Epithelial cell of prostate (primary cell): ENCODE data around the gene DLG2.
"Not testable (repeated sequence)": the region's sequence is repeated elsewhere in the genome, so short reads cannot be mapped to it uniquely, and the experiment has no call there.

Source experiments
- DNase-seq: peaks from one replicate; pipeline ENCODE4 v3.0.0-alpha.2; 2011; ENCODE audit warnings: low read depth, low spot score
- H3K27ac ChIP-seq: fragments of 450-650 bp; 2 replicates; pipeline ENCODE4 v1.5.1; 2017; ENCODE audit warnings: mild to moderate bottlenecking

The DLG2 gene

GRCh38 chr11:85164743-85165142 lies 462.4 kb downstream of the DLG2 start:
- H3K27ac ChIP-seq, result no peak overlapping the region
- no peak for DNase-seq

- no peak for DNase-seq
- H3K27ac ChIP-seq, result no peak overlapping the region
These were observed 472.9 kb downstream of the DLG2 start for GRCh38 chr11:85154294-85154693.

- H3K27ac ChIP-seq, result no peak overlapping the region
- no peak for DNase-seq
These were observed 489.5 kb downstream of the DLG2 start for GRCh38 chr11:85137597-85137996.

- H3K27ac ChIP-seq, result no peak overlapping the region
These were observed 493.5 kb downstream of the DLG2 start for GRCh38 chr11:85133636-85134035.

GRCh38 chr11:85132851-85133585 lies 494.1 kb downstream of the DLG2 start:
- no peak for DNase-seq
- H3K27ac ChIP-seq, result no peak overlapping the region

More at GRCh38 chr11:85133636-85134035, 493.5 kb downstream of the DLG2 start:
- no peak for DNase-seq

- no peak for DNase-seq
- H3K27ac ChIP-seq, result no peak overlapping the region
These were observed 499.8 kb downstream of the DLG2 start for GRCh38 chr11:85127349-85127748.

DNA sequence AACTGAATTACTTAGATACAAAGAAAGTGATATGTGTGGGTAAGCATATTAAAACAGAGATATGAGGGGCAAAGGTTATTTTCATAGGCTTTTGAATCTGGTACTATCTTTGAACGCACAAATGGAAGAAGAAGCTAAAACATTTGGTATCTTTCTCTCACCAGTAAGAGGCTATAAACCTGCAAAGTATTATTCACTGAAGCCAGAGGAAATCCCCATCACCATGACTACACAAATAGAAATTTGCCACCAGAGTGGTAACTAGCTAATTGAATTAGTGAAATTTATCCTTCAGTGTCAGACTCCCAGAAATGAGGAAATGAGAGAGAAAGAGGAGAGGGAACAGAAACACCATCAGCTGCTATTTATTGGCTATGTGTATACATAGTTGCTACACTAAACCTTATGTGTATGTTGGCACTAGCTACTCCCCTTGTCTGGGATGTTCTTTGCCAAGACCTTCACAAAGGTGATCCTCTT lies 503.4 kb downstream of the DLG2 start:
- H3K27ac ChIP-seq, result no peak overlapping the region
- no peak for DNase-seq

DNA sequence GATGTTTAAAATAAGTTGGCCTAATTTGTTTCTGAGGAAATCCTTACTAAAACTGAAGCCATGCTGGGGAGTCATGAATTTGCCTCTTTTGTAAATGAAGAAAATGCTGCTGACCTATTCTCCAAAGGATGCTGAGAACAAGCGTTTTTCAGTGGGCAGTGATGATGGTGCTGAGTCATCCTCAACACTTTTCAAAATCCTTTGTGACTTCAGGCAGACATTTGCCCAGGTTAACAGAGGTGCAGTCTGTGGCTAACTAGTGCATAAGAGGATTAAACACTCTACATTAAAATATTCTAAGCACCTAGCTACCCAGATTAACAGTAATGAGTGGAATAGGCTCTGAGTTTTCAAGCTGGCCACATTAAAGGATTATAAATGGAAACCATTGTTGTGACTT lies 509.0 kb downstream of the DLG2 start:
- H3K27ac ChIP-seq, result no peak overlapping the region
- DNase-seq, result no peak

DNA sequence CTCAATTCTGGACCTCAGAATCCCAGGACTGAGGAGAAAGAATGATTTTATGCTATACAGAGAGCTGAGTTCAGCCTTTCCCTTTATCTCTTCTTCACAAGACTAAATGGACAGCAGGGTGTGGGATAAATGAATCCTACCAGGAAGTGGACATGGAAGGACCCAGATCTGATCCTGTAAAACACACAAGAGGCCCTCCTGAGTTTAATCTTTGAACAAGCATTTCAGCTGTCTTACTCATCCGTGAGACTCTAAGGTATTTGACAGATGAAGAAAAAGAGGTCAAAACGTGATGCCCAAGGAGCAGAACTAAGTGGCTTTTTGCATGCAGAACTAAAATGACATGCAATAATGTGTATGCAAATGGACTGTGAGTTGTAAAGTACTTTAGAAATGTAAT lies 511.3 kb downstream of the DLG2 start:
- no peak for DNase-seq
- H3K27ac ChIP-seq, result no peak overlapping the region

DNA sequence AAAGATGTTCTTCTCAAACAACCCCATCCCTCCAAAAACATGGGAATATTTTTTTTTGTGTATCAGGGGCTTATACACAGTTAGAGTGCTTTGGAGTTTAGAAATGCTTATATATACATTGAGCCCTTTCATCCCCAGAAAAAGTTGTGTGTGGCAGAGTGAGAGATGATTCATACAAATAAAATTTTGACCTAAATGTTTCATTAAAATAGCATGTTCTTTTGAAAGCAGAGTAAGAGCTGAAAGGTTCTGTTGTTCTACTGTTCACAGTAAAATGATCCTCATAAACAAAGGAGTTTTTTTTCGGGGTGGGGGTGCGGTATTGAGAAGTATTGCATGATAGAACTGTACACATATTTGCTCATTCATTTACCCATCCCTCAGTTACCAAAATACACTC lies 512.4 kb downstream of the DLG2 start:
- DNase-seq, result no peak
- H3K27ac ChIP-seq, result no peak overlapping the region

DNA sequence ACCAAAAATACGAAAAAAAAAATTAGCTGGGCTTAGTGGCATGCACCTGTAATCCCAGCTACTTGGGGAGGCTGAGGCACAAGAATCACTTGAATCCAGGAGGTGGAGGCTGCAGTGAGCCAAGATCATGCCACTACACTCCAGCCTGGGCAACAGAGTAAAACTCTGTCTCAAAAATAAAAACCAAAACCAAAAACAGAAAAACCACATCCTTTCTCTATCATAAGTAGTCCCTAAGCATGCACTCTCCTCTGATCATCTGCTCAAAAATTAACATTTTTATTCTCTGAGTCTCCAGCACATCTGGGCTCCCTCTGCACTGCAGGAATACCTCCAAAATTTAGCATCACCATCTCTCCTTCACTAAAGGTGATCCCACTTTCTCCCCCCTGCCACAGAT lies 516.9 kb downstream of the DLG2 start:
- H3K27ac ChIP-seq, DNase-seq: not testable (repeated sequence)

- DNase-seq, result no peak
These were observed 518.0 kb downstream of the DLG2 start for GRCh38 chr11:85109141-85109540.

GRCh38 chr11:85105868-85106267 lies 521.3 kb downstream of the DLG2 start:
- no peak overlapping the region for H3K27ac ChIP-seq
- DNase-seq, result no peak

More at GRCh38 chr11:85109141-85109540, 518.0 kb downstream of the DLG2 start:
- no peak overlapping the region for H3K27ac ChIP-seq

GRCh38 chr11:85099522-85099921 lies 527.6 kb downstream of the DLG2 start:
- H3K27ac ChIP-seq, result no peak overlapping the region
- no peak for DNase-seq

GRCh38 chr11:85098996-85099395 lies 528.1 kb downstream of the DLG2 start:
- DNase-seq, result no peak

GRCh38 chr11:85096939-85097338 lies 530.2 kb downstream of the DLG2 start:
- DNase-seq, result no peak
- H3K27ac ChIP-seq, result no peak overlapping the region

More at GRCh38 chr11:85098996-85099395, 528.1 kb downstream of the DLG2 start:
- no peak overlapping the region for H3K27ac ChIP-seq

GRCh38 chr11:85095239-85095638 lies 531.9 kb downstream of the DLG2 start:
- H3K27ac ChIP-seq, result no peak overlapping the region
- no peak for DNase-seq

DNA sequence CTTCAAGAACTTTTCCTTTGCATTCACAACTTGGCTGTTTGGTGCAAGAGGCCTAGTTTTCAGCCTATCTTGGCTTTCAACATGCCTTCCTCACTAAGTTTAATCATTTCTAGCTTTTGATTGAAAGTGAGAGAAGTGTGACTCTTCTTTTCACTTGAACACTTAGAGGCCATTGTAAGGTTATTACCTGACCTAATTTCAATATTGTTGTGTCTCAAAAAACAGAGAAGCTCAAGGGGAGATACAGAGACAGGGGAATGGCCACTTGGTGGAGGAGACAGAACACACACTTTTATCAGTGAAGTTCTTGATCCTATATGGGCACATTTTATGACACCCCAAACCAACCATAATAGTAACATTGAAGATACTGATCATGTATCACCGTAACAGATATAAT lies 532.3 kb downstream of the DLG2 start:
- DNase-seq, result no peak
- H3K27ac ChIP-seq, result no peak overlapping the region

- DNase-seq, result no peak
- no peak overlapping the region for H3K27ac ChIP-seq
These were observed 537.5 kb downstream of the DLG2 start for GRCh38 chr11:85089654-85090053.

DNA sequence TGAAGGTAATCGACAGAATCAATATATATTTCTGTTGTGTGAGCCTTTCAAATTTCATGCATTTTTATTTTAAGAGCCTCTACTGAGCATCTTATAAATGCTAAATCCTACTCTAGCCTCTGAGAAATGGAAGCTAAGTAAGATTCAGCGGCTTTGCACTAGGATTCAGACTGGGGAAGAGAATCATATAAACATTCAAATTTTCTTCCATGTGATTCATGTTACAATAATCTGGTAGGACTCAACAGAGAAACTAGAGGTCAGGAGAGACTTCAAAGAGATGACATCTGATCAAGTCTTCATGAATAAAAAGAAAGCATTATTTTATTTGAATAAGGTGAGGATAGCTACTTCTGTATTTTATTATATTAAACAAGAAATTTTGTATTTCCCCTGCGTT lies 538.9 kb downstream of the DLG2 start:
- no peak for DNase-seq
- no peak overlapping the region for H3K27ac ChIP-seq

- DNase-seq, result peak; percentile 6
These were observed 540.5 kb downstream of the DLG2 start for GRCh38 chr11:85086504-85087284.

More at GRCh38 chr11:85086504-85087284, 540.5 kb downstream of the DLG2 start:
- H3K27ac ChIP-seq, result no peak overlapping the region
